ENCODE measurements around the gene HMCES.

HMCES gene, protein sequence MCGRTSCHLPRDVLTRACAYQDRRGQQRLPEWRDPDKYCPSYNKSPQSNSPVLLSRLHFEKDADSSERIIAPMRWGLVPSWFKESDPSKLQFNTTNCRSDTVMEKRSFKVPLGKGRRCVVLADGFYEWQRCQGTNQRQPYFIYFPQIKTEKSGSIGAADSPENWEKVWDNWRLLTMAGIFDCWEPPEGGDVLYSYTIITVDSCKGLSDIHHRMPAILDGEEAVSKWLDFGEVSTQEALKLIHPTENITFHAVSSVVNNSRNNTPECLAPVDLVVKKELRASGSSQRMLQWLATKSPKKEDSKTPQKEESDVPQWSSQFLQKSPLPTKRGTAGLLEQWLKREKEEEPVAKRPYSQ

DNA sequence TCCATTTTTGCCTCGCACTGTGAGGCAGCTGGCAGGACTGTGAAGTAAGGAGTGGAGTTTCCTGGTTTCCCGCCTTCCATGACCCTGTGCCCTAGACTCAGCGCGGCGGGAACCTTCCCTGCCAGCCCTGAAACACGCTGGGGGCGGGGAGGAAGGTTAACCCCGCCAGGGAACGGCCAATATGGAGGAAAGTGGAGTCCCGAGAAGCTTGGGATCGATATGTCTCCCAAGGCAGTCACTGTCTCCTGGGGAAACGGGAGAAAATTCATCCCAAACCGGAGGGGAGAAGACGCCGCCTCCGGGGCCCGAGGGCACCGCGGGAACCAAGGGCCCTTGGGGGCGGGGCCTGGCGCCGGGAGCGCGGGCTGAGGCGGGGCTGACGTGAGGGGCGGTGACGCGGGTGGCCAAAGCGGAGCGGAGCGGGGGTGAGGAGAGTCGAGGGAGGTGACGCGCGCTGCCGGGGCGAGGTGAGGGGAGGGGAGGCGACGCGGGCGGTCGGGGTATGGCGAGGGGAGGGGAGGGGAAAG is at the start of gene HMCES:
TSS of gene HMCES (plus strand) at position 432 of the 527 bp plus-strand sequence. CDS start 863 bp downstream, outside the sequence.
- DNase-seq (ENCODE audit: low spot score), result peak; percentile 88

DNA sequence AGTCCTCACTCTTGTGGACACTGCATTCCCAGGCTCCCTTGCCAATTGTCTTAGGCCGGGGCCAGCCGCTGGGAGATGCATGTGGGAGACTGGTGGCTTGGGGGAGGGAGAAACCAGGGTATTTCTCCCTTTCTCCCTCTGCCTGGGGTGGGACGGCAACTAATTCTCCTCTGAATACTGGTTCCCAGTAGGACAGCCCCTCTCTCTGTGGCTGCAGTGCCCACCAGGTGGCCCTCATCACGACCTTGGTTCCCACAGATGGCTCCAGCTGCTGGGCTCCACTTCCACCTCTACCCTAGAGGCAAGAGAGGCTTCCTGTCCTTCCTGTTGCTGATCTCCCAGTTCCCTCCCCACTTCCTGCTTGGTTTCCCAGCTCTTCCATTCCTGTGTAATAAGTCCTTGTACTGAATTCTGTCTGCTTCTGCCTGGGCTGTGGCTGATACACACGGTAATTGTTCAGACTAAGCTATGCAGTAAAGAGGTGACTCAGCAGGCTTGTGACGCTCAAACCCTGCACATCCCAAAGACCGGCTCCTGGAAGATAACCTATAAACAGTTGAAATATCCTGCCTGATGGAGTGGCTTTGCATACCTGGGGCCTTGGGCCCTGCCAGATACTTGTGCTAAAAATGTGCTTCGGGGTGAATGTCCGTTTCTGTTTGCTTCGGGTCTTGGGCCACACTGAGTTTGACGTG is 49.6 kb upstream of the HMCES start:
- DNase-seq (ENCODE audit: low spot score), result peak; percentile 83

DNA sequence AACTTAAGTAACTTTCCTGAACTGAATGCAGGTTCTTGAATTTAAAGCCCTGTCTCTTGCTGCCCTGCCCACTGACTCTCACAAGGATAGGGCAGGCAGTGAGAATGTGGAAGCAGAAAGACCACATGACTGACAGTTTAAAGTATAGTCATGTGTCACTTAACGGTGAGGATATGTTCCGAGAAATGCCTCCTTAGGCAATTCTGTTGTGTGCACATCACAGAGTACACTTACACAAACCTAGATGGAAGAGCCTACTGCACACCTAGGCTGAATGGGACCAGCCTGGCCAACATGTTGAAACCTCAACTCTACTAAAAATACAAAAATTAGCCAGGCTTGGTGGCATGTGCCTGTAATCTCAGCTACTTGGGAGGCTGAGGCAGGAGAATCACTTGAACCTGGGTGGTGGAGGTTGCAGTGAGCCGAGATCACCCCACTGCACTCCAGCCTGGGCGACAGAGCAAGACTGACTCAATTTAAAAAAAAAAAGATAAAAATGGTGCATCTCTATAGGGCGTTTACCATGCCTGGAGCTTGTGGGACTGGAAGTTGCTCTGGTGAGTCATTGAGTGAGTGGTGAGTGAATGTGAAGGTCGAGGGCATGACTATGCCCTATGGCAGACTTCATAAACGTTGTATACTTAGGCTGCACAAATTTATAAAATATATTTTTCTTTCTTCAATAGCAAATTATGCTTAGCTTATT is 48.2 kb upstream of the HMCES start:
- peak; percentile 63 for DNase-seq (ENCODE audit: low spot score)

DNA sequence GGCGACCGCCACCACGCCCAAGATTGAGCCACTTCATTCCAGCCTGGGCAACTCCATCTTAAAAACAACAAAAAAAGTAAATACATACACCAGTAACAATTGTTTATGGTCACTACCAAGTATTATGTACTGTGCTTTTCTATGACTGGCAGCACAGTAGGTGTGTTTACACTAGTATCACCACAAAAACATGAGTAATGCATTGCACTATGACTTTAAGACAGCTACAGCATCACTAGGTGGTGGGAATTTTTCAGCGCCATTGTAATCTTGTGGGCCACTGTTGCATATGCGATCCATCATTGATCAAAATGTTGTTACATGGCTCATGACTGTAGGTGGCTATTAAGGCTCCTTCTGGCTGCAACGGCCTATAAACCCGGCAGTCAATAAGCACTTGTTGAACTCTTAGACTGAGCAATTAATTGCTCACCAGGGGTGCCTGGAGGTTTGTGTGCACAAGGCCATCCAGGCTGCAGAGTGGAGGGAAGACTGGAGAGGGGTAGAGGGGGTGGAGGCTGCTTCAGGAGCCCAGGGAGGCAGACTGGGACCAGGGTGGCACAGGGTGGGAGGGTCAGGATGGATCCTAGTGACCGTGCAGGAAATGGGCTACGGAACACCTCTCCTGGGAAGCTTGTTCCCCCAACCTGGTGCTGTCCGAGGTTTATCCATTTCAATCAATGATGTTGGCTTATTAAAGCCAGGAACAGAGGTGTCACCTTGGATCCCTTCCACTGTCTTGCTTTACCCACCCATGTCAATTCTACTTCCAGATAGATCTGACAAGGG is 47.1 kb upstream of the HMCES start:
- no peak for DNase-seq (ENCODE audit: low spot score)

DNA sequence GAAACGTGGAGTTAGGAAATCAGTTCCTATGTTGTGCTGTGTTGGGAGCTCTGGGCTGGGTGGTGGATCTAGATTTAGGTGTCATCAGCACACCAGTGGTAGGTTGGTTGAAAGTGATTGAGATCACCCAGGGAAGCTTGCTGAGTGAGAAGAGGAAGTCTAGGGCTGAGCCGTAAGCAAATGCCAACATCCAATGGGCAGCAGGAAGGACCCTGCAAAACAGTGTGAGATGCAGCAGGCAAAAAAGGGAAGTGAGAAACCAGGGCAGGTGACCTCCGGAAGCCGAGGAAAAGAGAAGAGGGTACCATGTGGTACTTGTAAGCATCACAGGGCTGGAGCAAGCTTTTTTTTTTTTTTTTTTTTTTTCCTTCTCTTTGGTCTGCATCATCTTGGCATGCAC is 45.1 kb upstream of the HMCES start:
- DNase-seq (ENCODE audit: low spot score), result no peak

DNA sequence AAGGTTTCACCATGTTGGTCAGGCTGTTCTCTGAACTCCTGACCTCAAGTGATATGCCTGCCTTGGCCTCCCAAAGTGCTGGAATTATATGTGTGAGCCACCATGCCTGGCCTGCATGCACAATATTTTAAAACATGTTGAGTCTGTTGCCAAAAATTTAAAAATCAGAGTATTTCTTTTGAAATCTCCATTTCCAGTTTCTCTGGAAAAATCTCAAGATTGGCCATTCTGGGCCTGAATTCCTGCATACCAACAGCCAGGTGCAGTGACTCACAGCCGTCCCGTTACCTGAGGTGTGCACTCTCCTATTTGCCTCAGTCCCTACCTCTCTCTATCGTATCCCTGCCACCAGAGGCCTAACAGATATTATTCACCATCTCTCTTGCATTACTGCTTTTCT is 44.2 kb upstream of the HMCES start:
- no peak for DNase-seq (ENCODE audit: low spot score)

DNA sequence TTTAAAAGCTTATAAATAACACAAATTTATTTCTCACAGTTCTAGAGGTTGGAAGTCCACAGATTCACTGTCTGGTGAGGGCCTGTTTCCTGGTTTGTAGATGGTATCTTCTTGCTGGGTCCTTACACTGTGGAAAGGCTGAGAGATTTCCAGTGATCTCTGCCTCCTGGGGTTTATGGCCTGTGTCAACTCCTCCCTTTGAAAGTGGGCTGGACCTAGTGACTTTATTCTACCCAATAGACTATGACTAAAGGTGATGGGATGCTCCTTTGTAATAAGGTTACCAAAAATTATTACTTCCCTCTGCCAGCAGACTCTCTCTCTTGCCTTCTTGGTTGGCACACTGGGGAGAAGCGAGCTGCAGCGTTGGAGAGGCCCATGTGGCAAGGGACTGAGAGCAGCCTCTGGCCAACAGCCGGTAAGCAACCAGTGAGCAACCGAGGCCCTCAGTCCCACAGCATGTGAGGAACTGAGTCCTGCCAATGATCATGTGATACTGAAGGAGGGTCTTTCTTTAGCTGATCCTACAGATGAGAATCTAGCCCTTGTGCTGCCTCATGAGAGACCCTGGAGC is 43.2 kb upstream of the HMCES start:
- no peak for DNase-seq (ENCODE audit: low spot score)

DNA sequence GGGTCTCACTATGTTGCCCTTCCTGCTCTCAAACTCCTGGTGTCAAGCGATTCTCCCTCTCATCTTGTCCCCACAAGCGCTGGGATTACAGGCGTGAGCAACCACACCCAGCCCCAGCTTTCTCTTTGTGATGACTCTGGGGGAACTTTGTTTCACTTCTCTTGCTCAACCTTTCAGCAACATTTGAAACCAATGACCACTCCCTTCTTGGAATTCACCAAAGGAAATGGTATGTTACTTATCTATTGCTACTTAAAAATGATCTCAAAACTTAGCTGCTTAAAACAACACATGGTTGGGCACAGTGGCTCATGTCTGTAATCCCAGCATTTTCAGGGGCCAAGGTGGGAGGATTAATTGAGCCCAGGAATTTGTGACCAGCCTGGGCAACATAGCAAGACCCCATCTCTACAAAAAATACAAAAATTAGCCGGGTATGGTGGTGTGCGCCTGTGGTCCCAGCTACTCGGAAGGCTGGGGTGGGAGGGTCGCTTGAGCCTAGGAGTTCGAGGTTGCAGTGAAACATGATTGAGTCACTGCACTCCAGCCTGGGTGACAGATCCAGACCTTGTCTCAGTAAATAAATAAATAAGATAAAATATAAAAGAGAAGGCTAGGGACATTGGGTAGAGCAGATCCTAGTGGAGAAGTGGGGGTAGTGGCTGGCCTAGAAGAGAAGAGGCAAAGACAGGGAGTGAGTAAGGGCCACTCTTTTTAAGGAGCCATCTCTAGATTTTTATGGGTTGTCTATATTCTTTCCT is 39.5 kb upstream of the HMCES start:
- DNase-seq (ENCODE audit: low spot score), result no peak

DNA sequence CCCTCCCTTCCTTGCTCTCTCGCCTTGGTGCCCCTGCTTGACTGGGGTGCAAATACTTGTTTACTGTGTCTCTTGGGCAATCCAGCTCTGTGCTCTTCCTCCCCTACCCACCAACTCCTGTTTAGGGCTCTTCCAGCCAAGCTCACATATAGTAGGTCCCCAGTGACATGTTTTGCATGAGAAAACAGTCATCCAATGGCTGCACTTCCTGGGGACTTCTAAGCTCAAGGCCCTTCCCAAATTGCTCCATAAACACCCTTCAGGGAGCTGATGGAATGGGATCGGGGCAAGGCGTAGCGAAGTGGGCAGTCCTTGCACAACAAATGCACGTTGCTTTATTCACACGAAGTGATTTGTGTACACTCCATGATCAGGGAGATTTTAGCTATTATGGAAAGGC is 38.7 kb upstream of the HMCES start:
- DNase-seq (ENCODE audit: low spot score), result no peak

DNA sequence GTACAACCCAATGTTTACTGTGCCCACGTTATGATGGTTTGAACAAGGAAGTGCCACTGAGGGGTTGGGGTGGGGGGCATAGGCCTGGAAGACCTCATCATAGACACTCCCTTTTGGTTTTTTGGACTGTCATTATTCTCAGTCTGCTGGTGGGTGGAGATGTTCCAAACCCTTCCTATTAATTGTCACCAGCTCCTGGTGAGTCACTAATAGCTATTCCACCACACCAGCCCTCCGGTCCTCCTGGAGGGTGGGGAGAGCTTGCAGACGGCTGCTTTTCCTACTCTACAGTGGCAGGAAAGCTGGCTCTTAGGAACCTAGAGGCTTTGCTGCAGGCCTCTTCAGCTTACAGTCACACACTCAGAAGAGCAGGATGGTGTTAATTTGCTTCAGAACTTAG is 38.2 kb upstream of the HMCES start:
- no peak for DNase-seq (ENCODE audit: low spot score)

DNA sequence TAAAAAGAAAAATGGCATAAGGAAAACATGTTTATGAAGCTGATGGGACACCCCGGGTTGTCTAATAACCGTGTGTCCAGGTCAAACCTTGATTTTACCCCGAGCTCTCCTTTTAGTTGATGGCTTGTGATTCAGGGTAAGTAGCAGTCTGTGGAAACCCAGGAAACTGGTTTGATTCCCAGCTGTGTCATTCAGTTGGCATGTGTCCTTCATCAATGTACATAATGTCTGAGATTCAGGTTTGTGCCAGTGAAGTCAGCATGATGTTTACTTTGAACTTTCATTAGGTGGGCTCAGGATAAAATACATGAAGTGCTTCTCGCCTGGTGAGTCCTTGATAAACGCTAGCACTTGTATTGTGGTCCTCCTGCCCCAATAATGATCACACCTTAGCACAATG is 33.5 kb upstream of the HMCES start:
- no peak for DNase-seq (ENCODE audit: low spot score)

DNA sequence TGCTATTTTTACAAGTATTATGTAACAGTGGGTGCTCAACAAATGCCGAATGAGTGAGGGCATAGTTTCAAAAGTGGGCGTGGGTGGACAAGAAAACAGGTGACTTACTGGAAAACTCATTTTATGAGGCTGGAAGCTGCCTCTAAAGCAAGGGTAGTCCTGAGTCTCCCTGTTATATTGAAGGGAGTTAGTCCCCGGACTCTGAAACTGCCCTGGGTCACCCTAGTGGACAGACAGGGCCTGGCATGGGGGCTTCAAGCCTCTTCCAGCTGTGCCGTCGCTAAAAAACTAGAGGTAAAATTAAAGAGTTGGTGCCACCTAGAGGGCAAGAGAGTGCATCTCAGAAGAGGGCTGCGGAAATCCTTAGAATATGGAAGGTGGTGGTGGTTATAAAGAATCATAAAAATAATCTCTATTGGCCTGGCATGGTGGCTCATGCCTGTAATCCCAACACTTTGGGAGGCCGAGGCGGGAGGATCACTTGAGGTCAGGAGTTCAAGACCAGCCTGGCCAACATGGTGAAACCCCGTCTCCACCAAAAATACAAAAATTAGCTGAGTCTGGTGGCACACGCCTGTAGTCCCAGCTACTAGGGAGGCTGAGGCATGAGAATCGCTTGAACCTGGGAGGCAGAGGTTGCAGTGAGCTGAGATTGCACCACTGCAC is 32.9 kb upstream of the HMCES start:
- DNase-seq (ENCODE audit: low spot score), result peak; percentile 92

DNA sequence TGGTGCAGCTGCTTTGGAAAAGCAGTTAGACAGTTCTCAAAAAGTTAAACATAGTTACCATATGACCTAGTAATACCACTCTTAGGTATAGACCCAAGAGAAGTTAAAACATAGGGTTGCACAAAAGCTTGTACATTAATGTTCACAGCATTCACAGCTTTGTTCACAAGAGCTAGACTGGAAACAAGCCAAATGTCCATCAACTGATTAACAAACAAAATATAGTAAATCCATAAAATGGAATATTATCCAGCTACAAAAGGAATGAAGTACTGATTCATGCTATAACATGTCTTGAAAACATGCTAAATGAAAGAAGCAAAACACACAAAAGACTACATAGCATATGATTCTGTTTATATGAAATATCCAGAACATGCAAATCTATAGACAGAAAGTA is 32.0 kb upstream of the HMCES start:
- no peak for DNase-seq (ENCODE audit: low spot score)

DNA sequence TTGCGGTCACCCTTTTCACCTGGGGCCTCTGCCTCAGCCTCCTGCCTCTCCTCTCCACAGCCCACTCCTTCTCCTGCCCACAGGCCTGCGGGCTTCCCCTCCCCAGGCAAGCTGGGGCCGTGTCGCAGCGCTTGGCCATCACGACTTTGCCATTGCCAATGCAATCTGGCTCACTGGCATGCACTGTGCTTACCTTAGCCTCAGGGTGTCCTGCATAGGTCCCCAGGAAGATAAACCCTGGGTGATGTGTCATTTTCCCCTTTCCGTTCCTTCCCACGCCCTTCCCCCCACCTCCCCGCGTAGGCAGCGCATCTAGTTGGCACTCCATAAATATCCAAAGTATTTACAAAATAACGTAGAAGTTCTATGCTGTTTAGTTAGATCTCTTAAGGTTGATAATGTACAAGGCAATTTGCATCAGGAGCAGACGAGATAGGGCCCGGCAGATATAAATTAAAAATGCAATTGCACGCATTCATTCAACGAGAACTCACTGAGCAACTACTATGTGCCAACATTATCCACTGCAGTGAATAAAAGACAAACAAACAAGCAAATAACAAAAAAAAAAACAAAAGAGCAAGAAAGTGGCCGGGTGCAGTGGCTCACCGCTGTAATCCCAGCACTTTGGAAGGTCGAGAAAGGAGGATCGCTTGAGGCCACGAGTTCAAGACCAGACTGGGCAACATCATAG is 30.2 kb upstream of the HMCES start:
- no peak for DNase-seq (ENCODE audit: low spot score)

DNA sequence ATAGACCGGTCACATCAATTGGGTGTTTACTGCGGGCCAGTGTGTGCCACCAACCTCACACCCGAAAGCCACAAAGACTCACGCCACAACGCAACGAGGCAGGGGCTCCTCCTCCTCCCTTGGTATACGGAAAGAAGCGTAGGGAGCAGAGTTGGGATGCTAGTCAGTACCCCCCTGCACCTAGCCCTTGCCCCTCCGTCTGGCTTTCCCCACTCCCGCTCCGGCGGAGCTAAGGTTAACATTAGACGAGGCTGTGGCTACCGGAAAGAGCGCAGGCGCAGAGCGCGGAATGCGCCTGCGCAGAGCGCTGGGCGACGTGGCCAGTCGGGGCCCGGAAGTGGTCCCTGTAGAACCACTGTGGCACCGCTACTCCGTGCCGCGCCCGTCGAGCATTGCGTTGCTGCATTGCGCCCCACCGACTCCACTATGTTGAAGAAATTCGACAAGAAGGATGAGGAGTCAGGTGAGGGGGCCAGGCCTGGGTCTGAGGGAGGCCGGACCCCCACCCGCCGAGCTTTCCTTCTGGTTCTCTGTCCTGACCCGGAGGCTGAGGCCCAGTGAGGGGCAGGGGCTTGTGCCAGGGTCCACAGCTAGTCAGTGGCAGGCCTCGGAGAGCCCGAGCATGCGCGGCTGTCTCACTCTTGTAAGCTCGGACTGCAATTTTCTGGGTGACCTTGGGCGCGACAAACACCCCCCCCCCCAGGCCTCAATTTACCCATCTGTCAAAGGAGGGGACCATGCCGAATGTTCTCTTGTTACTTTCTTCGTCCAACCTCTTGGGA is 29.2 kb upstream of the HMCES start, which contains the start of gene COPG1:
TSS of gene COPG1 (plus strand) at position 323 of the 782 bp plus-strand sequence. CDS start at position 427, 104 bp downstream.
- DNase-seq (ENCODE audit: low spot score), result peak; percentile 97

DNA sequence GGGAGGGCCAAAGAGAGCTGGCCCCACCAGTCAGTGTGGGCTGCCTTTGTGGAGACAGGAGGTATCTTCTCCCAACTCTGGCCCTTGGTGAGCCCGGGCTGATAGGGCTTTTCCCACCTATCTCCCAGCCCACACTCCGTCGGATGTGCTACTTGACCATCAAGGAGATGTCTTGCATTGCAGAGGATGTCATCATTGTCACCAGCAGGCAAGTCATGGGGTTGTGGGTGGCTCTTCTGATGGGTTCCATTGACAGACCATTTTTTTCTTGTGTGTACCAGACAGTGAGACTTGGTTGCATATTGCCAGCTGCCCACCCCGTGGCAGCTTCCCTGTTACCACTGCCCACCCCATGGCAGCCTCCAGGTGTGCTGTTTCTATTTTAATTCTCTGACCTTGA is 25.9 kb upstream of the HMCES start:
- no peak for DNase-seq (ENCODE audit: low spot score)

DNA sequence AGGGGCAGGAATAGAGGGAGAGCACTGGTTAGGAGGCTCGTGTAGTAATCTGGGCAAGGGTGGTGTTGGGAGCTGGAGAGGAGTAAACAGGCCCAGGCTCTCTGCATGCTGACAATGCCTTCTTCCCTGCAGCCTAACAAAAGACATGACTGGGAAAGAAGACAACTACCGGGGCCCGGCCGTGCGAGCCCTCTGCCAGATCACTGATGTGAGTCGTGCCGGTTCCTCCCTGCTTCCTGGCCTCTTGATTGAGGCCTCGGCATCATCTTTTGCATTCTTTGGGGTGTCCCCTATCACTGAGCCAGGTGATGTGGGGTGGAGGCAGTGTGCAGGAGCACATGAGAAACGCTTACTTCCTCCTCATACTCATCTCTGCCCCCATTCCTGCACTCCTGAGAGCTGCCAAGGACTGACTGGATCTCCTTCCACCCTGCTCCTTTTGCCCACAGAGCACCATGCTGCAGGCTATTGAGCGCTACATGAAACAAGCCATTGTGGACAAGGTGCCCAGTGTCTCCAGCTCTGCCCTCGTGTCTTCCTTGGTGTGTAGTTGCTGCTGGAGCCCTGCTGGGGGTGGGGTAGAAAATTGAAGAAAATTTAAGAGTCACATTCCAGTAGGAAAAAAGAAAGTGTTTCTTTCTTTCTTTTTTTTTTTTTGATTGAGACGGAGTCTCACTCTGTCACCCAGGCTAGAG is 24.0 kb upstream of the HMCES start:
- peak; percentile 86 for DNase-seq (ENCODE audit: low spot score)

DNA sequence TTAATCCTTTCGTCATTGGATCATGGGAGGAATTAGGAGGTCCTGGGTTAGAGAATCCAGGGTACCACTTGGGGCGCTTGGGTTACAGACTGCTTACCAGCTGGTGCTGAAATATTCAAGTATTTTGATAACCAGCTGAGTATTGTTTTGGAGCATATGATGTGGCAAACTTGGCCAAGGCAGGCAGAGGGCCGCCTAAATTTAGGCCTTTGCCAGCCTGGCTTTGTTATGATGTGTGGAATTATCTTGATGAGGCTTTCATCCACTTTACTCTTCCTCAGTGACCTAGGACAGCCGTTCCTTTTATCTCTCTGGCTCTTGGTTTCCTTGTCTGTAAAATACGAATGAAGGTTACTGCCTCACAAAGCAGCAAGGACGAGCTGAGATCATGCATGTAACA is 22.4 kb upstream of the HMCES start:
- no peak for DNase-seq (ENCODE audit: low spot score)
